Measurements from ENCODE around the gene CDH18.

CDH18 gene

DNA sequence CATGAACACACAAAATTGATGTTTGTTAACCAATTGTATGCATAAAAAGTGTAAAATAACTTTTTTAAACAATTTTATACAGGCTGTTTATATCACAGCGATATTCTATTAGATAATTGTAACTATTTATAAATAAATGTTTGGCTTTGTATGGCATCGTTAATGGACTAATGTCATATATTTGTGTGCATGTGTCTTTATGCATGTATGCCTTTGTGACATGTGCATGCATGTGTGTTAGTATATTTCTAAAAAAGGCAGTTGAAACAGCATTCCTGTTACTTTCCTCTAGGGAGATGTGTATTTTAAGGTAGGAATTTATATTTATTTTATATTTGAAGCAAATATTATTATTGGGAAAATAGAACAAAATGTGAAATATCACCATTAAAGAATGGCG, 268.9 kb downstream of the CDH18 start:
- no peak overlapping the region for H3K4me3 ChIP-seq (ENCODE audit: low read length)
- no peak for DNase-seq (ENCODE audit: low read depth)
- TF ChIP-seq CTCF (conservative IDR thresholded peaks at IDR 0.05; ENCODE audit: low read depth, low read length): no peak

GRCh38 chr5:19713740-19714139, 274.3 kb downstream of the CDH18 start:
- TF ChIP-seq CTCF (conservative IDR thresholded peaks at IDR 0.05; ENCODE audit: low read depth, low read length): no peak

GRCh38 chr5:19709403-19709802, 278.6 kb downstream of the CDH18 start:
- no peak for DNase-seq (ENCODE audit: low read depth)
- H3K4me3 ChIP-seq (ENCODE audit: low read length): no peak overlapping the region
- no peak for TF ChIP-seq CTCF (conservative IDR thresholded peaks at IDR 0.05; ENCODE audit: low read depth, low read length)

More at GRCh38 chr5:19713740-19714139, 274.3 kb downstream of the CDH18 start:
- no peak overlapping the region for H3K4me3 ChIP-seq (ENCODE audit: low read length)
- no peak for DNase-seq (ENCODE audit: low read depth)

- DNase-seq (ENCODE audit: low read depth): no peak
- TF ChIP-seq CTCF (conservative IDR thresholded peaks at IDR 0.05; ENCODE audit: low read depth, low read length): no peak
- no peak overlapping the region for H3K4me3 ChIP-seq (ENCODE audit: low read length)
Measured at GRCh38 chr5:19706776-19707175, 281.2 kb downstream of the CDH18 start.

DNA sequence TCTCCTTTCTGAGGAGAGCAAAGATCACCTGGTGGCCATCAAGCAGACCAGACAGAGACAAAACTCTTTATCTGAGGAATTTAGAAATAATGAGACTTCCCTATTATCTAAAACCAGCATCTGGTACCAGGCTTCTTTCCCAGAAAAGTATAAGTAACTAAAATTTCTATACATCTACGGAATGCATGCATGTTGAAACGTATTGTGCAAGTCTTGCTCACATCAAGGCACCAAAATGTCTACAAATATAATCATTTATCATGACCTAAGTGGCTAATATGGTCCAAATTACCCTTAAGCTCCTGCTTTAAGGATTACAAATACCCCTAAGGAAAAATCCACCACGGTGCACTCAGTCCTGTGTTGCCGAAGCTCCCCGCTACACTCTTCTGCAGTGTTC, 286.3 kb downstream of the CDH18 start:
- no peak for TF ChIP-seq CTCF (conservative IDR thresholded peaks at IDR 0.05; ENCODE audit: low read depth, low read length)
- DNase-seq (ENCODE audit: low read depth): no peak
- H3K4me3 ChIP-seq (ENCODE audit: low read length): no peak overlapping the region

- no peak for DNase-seq (ENCODE audit: low read depth)
- no peak overlapping the region for H3K4me3 ChIP-seq (ENCODE audit: low read length)
- no peak for TF ChIP-seq CTCF (conservative IDR thresholded peaks at IDR 0.05; ENCODE audit: low read depth, low read length)
Measured at GRCh38 chr5:19694949-19695611, 292.9 kb downstream of the CDH18 start.

DNA sequence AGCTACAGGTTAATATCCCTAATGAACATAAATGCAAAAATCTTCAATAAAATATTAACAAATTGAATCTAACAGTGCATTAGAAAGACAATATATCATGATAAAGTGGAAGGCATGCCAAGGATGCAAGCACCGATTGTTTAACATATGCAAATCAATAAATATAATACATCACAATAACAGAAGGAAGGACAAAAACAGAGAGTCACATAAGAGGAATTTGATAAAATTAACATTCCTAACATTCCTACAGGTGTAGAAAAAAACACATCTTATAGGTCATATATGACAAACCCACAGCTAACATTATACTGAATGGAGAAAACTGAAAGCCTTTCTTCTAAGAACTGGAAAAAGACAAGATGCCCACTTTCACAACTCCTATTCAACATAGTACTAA, 297.0 kb downstream of the CDH18 start:
- H3K4me3 ChIP-seq (ENCODE audit: low read length): no peak overlapping the region
- TF ChIP-seq CTCF (conservative IDR thresholded peaks at IDR 0.05; ENCODE audit: low read depth, low read length): no peak
- no peak for DNase-seq (ENCODE audit: low read depth)
